PC-9 (cell line): Measurements from ENCODE around the gene TESMIN. TPM values are rescaled to one million over a fixed set of nuclear protein-coding genes. Genes with fewer than 3 reads are reported as not detected.

Experiments used
- BruUV-seq: library from RNA; stranded (reverse); fragments of 400-500 nt; replicated peaks from 2 replicates; lab custom pipeline; 2021; lab: Mats Ljungman, UMichigan
- CTCF ChIA-PET: fragments of 300-600 bp; sonication (Branson Sonifier 250); formaldehyde crosslinking; loops from one replicate; lab custom pipeline; 2022; ENCODE audit warnings: antibody characterized with exemption; lab: Charles Lee
- POLR2A ChIA-PET: fragments of 300-600 bp; sonication (Branson Sonifier 250); formaldehyde crosslinking; loops from one replicate; lab custom pipeline; 2022; ENCODE audit warnings: antibody characterized with exemption; ENCODE audit not compliant: unreplicated experiment; lab: Charles Lee
- DNase-seq, 2 experiments: peaks; one replicate each; pipeline versions ENCODE4 v3.0.0 to v3.0.0-alpha.2; 2015 to 2022; ENCODE audit warnings: mixed read lengths in 1 of 2
- H2AFZ ChIP-seq: fragments of 200-600 bp; sonication (generic); 2 replicates; pipeline ENCODE4 v1.8.1; 2017; ENCODE audit warnings: antibody characterized with exemption
- H3F3A ChIP-seq: fragments of 200-600 bp; sonication (generic); 2 replicates; pipeline ENCODE4 v1.8.1; 2017; ENCODE audit warnings: antibody characterized with exemption, mild to moderate bottlenecking, low read depth; ENCODE audit not compliant: insufficient read depth
- H3K27ac ChIP-seq: fragments of 200-600 bp; sonication (generic); 2 replicates; pipeline ENCODE4 v1.6.1; 2016; ENCODE audit warnings: mixed run types
- H3K27me3 ChIP-seq: fragments of 200-600 bp; sonication (generic); 2 replicates; pipeline ENCODE4 v1.6.1; 2016; ENCODE audit warnings: low read depth, mixed run types; ENCODE audit not compliant: insufficient read depth
- H3K36me3 ChIP-seq: fragments of 200-600 bp; sonication (generic); 2 replicates; pipeline ENCODE4 v1.6.1; 2016; ENCODE audit warnings: low read depth, mixed run types
- H3K4me1 ChIP-seq: fragments of 200-600 bp; sonication (generic); replicated peaks from 2 replicates; pipeline ENCODE4 v1.6.1; 2016; ENCODE audit warnings: mixed run types; ENCODE audit not compliant: insufficient read depth
- H3K4me2 ChIP-seq: fragments of 200-600 bp; sonication (generic); 2 replicates; pipeline ENCODE4 v1.6.1; 2017; ENCODE audit warnings: mixed run types
- H3K4me3 ChIP-seq: fragments of 200-600 bp; sonication (generic); 2 replicates; pipeline ENCODE4 v1.6.1; 2016; ENCODE audit warnings: mixed run types
- H3K79me2 ChIP-seq: fragments of 200-600 bp; sonication (generic); 2 replicates; pipeline ENCODE4 v1.6.1; 2017; ENCODE audit warnings: low read depth, mixed run types
- H3K9me2 ChIP-seq: fragments of 200-600 bp; sonication (generic); 2 replicates; pipeline ENCODE4 v1.8.1; 2017; ENCODE audit warnings: mild to moderate bottlenecking; ENCODE audit not compliant: insufficient read depth
- H3K9me3 ChIP-seq: fragments of 200-600 bp; sonication (generic); 2 replicates; pipeline ENCODE4 v1.8.1; 2016; ENCODE audit warnings: low read depth; ENCODE audit not compliant: insufficient read depth
- H4K20me1 ChIP-seq: fragments of 200-600 bp; sonication (generic); 2 replicates; pipeline ENCODE4 v1.8.1; 2017; ENCODE audit not compliant: insufficient read depth
- CTCF ChIP-seq: fragments of 200-600 bp; sonication (generic); conservative IDR thresholded peaks from 2 replicates; pipeline ENCODE4 v1.6.1; 2017; ENCODE audit warnings: mixed run types, antibody characterized with exemption, mild to moderate bottlenecking, moderate library complexity
- EZH2 ChIP-seq: fragments of 200-600 bp; sonication (generic); IDR thresholded peaks from 2 replicates; pipeline ENCODE4 v1.8.0; 2017; ENCODE audit warnings: antibody characterized with exemption, low read depth
- intact Hi-C: fragments of 100-400 bp; cut with micrococcal nuclease; formaldehyde crosslinking; loops from one replicate; pipeline ENCODE4 v1.10.0; 2022; ENCODE audit not compliant: unreplicated experiment
- total RNA-seq: library from RNA; stranded (reverse); gene quantifications from 2 replicates; pipeline ENCODE4 v1.2.3, GENCODE V29; 2021

TESMIN gene
- total RNA-seq, 1 experiment from 2014 or later, result 23.9 TPM

- CTCF ChIA-PET, result no interaction called here
- intact Hi-C loops, result no loop called here
These were observed 59.2 kb downstream of the TESMIN start for GRCh38 chr11:68692115-68692514.

GRCh38 chr11:68691402-68691784, 59.9 kb downstream of the TESMIN start:
- Histone ChIP-seq H3K27me3 (peaks cover 20% of the 10 kb centered on the region), H3K4me1 (no peaks in the 10 kb centered on the region), H3K79me2 (no peaks in the 10 kb centered on the region), H2AFZ (no peak overlapping the region), H3F3A (no peaks in the 10 kb centered on the region), H3K36me3 (no peaks in the 10 kb centered on the region), H3K9me2 (no peaks in the 10 kb centered on the region), H3K9me3 (no peaks in the 10 kb centered on the region), H3K4me2 (no peak overlapping the region), H3K27ac (no peak overlapping the region), H3K4me3 (no peak overlapping the region), H4K20me1 (no peaks in the 10 kb centered on the region)
- CTCF ChIA-PET, result no interaction called here
- POLR2A ChIA-PET, result interaction anchor here (0.6 to 0.7 kb wide), 2 partner anchors 12 to 247 kb away, joined by 3 to 4 read pairs; no protein-coding TSS in a partner anchor
- intact Hi-C loops, result no loop called here
- DNase-seq, result no peak
- no peak for TF ChIP-seq EZH2
- TF ChIP-seq CTCF, result no peak
- BruUV-seq, result no TSS peak

More at GRCh38 chr11:68692115-68692514, 59.2 kb downstream of the TESMIN start:
- TF ChIP-seq EZH2 (no peak), CTCF (no peak)
- H3K27me3 ChIP-seq, result peaks cover 23% of the 10 kb centered on the region
- H3K4me1 ChIP-seq, result no peaks in the 10 kb centered on the region
- H3K9me3 ChIP-seq, result no peaks in the 10 kb centered on the region
- no peak overlapping the region for H2AFZ ChIP-seq
- no peaks in the 10 kb centered on the region for H3K36me3 ChIP-seq
- no peaks in the 10 kb centered on the region for H4K20me1 ChIP-seq
- H3K9me2 ChIP-seq, result no peaks in the 10 kb centered on the region
- no peaks in the 10 kb centered on the region for H3F3A ChIP-seq
- H3K4me3 ChIP-seq, result no peak overlapping the region
- no peak overlapping the region for H3K27ac ChIP-seq
- DNase-seq, result no peak
- no peak overlapping the region for H3K4me2 ChIP-seq
- BruUV-seq, result no TSS peak
- POLR2A ChIA-PET, result no interaction called here
- H3K79me2 ChIP-seq, result no peaks in the 10 kb centered on the region

GRCh38 chr11:68690671-68691401, 60.5 kb downstream of the TESMIN start:
- H3K4me3 ChIP-seq, result no peak overlapping the region
- intact Hi-C loops, result no loop called here
- no peaks in the 10 kb centered on the region for H3K9me3 ChIP-seq
- peaks cover 14% of the 10 kb centered on the region for H3K27me3 ChIP-seq
- no peaks in the 10 kb centered on the region for H3K9me2 ChIP-seq
- H3K4me2 ChIP-seq, result no peak overlapping the region
- no peak; the same call in 1 of the 2 replicates for TF ChIP-seq CTCF
- no peak for TF ChIP-seq EZH2
- no peaks in the 10 kb centered on the region for H3K36me3 ChIP-seq
- no peaks in the 10 kb centered on the region for H3K4me1 ChIP-seq
- H3K27ac ChIP-seq, result no peak overlapping the region
- no peaks in the 10 kb centered on the region for H3F3A ChIP-seq
- DNase-seq, result no peak
- H2AFZ ChIP-seq, result no peak overlapping the region
- BruUV-seq, result no TSS peak
- ChIA-PET CTCF (no interaction called here), POLR2A (interaction anchor here (0.6 to 0.7 kb wide), 2 partner anchors 12 to 247 kb away, joined by 3 to 4 read pairs; no protein-coding TSS in a partner anchor)
- no peaks in the 10 kb centered on the region for H3K79me2 ChIP-seq
- H4K20me1 ChIP-seq, result no peaks in the 10 kb centered on the region
